ENCODE data around the gene ORAI1.
"Not testable (repeated sequence)": the region's sequence is repeated elsewhere in the genome, so short reads cannot be mapped to it uniquely, and the experiment has no call there.

Gene ORAI1

DNA sequence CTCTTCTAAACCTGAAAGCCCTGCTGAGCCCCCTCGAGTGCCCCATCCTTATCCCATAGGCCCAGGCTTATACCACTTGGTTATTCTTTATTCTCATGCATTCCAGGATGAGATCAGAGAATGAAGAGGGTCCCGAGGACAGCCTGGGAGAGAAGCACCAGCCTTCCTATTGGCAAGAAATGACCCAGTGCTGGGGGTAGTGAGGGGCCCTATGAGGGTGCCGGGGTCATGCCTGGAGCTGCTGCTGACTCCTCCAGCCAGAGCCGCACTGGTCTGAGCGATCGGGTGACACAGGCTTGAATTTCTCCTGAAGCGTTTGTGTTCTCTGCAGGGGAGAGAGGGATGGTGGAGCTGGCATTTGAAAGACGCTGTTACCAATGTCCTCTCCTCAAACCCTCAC, 25.0 kb downstream of the ORAI1 start:
- DNase-seq, result no peak

DNA sequence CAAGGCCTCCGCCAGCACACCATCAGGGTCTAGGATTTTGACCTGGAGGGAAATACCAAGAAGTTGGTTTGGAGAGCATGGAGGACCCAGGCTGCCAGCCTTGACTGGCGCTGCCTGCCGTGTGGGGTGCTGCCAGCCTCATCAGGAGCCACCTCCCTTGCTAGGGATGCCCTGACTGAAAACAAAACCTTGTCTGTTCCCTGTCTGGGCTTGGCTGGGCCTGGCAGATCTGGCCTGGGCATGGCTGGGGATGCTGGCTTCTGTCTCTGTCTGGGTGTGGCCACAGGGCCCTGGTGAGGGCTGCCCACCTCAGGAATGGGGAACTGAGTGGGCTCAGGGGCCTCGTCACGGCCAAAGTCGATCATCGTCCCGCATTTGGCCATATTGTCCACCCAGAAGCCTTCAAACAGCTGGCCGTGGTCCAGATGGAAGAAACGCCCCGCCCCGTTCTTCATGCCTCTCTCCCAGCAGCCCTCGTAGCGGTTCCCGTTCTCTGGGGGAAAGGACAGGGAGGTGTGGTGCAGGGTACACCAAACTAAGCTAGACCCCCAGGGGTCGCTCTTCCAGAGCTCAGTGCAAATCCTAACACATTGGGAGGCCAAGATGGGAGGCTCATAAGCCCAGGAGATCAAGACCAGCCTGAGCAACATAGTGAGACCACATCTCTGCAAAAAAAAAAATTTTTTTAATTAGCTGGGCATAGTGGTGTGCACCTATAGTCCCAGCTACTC, 26.6 kb downstream of the ORAI1 start:
- no peak for DNase-seq

DNA sequence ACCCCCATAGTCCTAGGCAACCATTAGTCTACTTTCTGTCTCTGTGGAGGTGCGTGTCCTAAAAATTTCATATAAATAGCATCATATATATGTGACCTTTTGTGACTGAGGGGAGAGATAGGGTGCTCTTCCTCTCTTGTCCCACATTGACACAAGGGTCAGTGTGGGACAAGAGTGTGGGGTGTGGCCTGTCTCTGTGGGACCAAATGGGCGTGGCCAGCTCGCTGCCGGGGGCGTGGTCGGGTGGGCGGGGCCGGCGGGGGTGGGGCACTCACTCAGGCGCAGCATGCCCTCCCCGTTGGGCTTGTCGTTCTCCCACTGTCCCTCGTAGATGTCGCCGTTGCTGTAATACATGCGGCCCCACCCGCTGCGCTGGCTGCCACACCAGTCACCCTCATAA, 27.7 kb downstream of the ORAI1 start:
- DNase-seq, result no peak

DNA sequence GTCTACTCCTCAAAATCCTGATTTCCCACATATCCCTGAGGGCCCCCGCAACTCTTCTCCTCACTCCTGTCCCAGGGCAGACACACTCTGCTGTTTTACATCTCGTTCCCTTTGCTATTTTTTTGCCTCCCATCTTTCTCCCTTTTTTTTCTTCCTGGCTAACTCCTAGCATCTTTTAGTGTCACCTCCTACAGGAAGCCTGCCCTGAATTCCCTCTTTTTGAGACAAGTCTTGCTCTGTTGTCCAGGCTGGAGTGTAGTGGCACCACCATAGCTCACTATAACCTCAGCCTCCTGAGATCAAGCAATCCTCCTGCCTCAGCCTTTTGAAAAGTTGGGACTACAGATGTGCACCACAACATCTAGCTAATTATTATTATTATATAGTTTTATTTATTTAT, 29.8 kb downstream of the ORAI1 start:
- DNase-seq, result no peak

DNA sequence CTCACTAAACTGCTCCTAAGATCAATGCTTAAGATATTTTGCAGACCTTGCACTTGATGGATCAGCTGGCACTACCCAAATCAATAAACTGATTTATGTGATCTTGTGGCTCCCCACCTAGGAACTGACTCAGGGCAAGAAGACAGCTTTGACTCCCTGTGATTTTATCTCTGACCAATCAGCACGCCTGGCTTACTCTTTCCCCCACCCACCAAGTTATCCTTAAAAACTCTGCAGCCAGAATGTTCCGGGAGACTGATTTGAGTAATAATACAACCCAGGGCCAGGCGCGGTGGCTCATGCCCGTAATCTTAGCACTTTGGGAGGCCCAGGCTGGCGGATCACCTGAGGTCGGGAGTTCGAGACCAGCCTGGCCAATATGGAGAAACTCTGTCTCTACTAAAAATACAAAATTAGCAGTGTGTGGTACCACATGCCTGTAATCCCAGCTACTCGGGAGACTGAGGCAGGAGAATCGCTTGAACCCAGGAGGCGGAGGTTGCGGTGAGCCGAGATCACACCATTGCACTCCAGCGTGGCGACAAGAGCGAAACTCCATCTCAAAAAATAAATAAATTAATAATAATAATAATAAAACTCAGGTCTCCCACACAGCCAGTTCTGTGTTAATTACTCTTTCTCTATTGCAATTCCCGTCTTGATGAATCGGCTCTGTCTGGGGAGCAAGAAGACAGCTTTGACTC, 31.1 kb downstream of the ORAI1 start:
- DNase-seq, result no peak

DNA sequence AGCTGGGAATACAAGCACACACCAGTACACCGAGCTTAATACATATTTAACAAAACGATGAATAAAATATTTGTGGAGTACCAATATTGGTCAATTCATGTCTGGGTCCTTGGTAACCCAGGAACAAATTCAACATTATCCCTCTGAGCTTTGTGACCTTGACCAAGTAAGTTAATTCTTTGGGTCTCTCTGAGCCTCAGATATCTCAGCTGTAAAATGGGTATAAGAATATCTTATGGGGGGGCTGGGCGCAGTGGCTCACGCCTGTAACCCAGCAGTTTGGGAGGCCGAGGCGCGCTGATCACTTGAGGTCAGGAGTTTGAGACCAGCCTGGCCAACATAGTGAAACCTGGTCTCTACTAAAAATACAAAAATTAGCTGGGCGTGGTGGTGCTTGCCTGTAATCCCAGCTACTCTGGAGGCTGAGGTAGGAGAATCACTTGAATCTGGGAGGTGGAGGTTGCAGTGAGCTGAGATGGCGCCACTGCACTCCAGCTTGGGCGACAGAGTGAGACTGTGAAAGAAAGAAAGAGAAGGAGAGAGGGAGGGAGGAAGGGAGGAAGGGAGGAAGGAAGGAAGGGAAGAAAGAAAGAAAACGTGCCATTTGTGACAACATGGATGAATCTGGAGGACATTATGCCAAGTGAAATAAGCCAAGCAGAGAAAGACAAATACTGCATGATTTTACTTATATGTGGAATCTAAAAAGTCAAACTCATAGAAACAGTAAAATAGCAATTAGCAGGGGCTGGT, 35.2 kb downstream of the ORAI1 start:
- DNase-seq, result not testable (repeated sequence)

DNA sequence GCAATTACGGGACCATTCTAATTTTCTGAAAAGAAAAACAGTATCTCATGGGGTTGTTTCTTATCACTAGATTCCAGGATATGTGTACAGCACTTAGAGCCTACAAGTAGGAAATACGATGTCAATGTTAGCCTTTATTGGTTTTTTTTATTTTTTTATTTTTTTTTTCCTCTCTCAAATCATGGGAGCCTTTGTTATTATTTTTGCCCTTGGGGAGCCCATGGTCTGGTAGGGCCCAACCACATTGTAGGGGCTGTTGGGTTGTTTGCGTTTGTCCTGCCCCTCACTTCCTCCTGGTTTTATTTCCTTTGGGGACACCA, 37.2 kb downstream of the ORAI1 start:
- DNase-seq, result no peak

DNA sequence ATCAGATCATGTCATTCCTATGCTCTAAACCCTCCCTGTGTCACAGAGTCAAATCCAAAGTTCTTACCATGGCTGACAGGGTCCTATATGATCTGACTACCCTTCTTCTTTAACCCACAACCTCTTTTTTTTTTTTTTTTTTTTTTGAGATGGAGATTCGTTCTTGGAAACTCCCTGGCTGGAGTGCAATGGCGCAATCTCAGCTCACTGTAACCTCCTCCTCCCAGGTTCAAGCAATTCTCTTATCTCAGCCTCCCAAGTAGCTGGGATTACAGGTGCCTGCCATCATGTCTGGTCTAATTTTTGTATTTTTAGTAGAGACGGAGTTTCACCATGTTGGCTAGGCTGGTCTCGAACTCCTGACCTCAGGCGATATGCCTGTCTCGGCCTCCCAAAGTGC, 40.5 kb downstream of the ORAI1 start:
- not testable (repeated sequence) for DNase-seq

DNA sequence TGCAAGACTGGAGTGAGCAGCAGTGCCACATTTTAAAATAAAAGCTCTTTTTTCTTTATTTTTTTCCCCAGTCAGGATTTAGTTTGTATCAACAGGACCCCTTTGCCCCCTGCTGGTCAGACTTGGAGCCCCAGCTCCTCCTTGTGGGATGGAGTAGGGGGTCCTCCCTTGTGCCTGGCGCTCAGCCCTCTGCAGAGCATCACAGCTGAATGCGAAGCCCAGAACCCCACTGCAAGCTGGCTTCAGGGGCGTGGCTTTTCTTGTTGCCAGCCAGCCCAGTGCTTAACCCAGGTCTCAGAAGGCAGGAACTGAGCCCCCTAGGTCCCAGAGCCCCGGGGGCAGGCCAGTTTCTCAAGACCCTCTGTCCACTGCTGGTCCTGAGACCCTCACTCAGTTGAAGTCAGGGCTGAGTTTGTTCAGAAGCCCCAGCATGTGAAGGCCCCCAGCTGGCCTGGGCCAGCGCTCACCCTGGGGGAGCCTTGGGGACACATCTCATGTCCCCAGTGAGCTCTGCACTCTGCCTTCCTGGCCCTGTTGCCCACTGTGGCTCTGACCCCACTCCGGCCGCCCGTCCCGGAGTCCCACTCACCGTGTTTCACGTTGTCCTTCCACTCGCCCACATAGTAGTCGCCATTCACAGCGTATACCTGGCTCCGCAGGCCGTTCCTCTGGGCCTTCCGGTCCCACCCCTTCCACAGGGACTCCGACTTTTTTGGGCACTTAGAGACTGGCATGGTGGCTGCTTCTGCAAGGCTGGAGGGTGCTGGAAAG, 42.6 kb downstream of the ORAI1 start:
- no peak for DNase-seq

DNA sequence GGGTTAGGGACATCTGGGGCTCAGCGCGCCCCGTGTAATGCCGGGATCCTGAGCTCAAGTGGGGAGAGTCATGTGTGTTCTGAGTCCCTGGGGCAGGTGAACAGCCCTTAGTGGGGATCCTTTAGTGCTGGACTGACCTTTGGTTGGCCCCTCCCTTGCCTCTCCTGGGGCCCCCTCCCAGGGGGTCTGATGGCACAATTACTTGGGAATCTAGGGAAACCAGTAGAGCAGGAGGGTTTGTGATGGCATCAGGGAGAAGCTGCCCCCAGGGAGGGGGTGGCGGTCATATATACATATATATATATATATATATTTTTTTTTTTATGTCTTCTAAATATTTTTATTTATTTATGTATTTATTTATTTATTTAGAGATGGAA, 43.2 kb downstream of the ORAI1 start, which contains the start of gene MORN3:
TSS of gene MORN3 (minus strand) at position 134 of the 380 bp plus-strand sequence. CDS start 171 bp downstream, outside the sequence.
- no peak for DNase-seq

DNA sequence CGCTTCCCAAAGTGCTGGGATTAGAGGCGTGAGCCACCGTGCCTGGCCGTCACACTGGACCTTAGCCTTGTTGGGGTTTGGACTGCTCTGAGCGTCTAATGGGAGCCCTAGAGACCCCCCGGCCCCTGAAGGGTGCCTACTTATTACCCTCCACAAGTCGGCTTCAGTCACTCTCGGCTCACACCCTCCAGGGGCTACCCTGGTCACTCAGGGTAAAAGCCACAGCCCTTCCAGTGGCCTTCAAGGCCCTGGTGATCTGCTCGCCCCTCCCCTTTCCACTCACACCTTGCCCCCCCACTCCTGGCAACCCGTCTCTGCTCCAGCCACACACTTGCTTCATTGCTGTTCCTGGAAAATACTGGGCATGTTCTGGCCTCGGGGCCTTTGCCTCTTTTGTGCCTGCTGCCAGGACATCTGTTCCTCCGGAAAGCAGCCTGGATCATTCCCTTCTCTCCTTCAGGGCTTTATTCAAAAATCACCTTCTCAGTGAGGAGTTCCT, 46.7 kb downstream of the ORAI1 start:
- no peak for DNase-seq

DNA sequence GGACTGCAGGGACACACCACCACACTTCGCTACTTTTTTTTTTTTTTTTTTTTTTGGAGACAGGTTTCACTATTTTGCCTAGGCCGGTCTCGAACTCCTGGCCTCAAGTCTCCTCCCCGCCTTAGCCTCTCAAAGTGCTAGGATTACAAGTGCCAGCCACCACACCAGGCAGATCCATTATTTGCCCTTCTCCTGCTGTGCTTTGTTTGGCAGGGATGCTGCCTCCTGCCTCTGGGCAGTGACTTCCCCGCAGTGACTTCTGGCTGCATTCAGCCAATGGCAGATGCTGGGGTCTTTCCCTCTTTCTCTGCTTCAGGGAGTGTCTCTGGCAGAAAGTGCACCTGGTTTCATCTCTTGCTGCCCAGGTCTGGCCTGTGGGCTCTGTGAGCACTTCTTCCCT, 49.9 kb downstream of the ORAI1 start:
- DNase-seq, result no peak

DNA sequence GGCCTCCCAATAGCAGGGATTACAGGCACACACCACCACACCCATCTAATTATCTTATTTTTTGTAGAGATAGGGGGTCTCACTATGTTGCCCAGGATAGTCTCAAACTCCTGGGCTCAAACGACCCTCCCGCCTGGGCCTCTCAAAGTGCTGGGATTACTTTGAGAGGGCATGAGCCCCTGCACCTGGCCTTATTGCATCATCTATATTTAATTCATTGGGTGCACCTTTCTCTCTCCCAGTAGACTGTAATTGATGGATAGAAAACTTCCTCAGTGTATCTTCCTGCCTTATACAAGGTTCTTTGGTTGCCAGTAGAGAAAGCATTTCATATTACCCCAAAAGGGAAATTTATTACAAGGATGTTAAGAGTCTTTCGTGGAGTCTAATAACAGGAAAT, 52.0 kb downstream of the ORAI1 start:
- DNase-seq, result no peak

DNA sequence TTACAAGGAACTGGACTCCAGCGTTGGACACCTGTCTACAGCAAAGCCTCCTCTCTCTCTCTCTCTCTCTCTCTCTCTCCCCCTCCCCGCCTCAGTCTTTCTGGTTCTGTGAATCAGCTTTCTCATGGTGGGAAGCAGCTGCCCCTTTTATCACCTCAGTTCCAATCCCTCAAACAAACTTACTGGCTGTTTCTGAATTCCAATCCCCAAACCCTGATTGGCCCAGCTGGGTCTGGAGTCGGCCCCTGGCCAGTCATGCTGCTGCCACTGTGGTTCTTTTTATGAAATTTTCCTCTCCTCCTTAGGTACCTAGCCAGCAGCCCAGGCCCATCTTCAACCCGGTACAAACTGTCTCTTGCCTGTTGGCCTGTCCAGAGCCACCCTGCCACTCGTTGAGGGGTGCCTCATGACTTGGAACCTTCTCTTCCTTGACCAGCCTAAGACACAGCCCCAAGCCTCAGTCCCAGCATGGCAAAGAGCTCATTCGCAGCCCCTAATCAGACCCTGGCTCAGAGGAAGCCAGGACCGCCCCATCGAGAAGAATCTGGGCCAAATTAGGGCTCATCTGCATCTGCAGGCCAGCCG, 52.5 kb downstream of the ORAI1 start:
- no peak for DNase-seq

DNA sequence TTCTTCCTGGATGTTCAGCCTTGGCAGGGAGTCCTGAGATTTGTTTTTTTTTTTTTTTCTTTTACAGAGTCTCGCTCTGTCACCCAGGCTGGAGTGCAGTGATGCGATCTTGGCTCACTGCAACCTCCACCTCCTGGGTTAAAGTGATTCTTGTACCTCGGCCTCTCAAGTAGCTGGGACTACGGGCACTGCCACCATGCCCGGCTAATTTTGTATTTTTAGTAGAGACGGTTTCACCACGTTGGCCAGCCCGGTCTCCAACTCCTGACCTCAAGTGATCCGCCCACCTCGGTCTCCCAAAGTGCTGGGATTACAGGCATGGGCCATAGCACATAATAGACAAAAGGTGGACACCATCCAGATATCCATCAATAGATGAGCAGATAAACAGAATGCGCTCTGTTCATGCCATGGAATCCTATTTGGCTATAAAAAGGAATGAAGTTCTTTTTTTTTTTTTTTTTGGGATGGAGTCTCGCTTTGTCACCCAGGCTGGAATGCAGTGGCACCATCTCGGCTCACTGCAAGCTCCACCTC, 53.4 kb downstream of the ORAI1 start:
- not testable (repeated sequence) for DNase-seq

DNA sequence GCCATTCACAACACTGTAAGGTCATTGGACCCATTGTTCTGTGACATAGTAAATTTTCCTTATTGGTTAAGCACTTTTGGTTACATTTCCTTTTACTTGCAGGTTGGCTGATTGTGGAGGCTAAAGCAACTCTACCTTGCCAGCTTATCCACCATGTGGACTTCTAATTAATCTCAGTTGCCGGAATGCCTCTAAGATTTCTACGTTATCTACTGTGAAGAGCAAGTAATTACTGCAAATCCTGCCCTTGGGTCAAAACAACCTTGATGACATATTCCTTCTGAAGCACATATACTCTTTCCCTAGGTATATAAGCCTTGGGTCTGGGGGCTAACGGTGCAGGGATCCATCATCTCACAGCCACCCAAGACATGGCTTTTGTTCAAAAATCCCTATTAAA, 62.6 kb downstream of the ORAI1 start:
- no peak for DNase-seq

DNA sequence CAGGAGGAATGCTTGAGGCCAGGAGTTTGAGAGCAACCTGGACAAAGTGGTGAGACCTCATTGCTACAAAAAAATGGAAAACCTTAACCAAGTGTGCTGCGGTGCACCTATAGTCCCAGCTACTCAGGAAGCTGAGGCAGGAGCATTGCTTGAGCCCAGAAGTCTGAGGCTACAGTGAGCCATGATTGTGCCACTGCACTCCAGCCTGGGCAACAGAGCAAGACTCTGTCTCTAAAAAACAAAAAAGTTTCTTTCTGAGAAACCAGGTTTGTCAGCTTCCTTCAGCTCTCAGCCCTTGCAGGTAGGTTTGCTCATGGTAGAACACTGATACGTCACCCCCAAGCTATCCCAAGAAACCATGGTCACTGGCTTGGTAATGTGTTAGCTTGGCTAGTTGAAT, 63.1 kb downstream of the ORAI1 start:
- DNase-seq, result no peak
